KOPT-K1 (cell line): ENCODE measurements around the gene PGS1.
"Not testable (repeated sequence)": the region's sequence is repeated elsewhere in the genome, so short reads cannot be mapped to it uniquely, and the experiment has no call there.

ENCODE experiments used
- H3K27ac ChIP-seq: fragments of 200-600 bp; sonication (generic); 2 replicates; pipeline ENCODE4 v1.5.1; 2016; ENCODE audit warnings: antibody characterized with exemption, mild to moderate bottlenecking, low read depth, low read length; ENCODE audit not compliant: poor library complexity, severe bottlenecking
- H3K36me3 ChIP-seq: fragments of 200-600 bp; sonication (generic); 2 replicates; pipeline ENCODE4 v1.5.1; 2017; ENCODE audit warnings: antibody characterized with exemption, mild to moderate bottlenecking, low read length, moderate library complexity; ENCODE audit not compliant: insufficient read depth
- H3K9me3 ChIP-seq: fragments of 200-600 bp; sonication (generic); 2 replicates; pipeline ENCODE4 v1.5.1; 2017; ENCODE audit warnings: antibody characterized with exemption, low read length, mild to moderate bottlenecking; ENCODE audit not compliant: insufficient read depth, poor library complexity, severe bottlenecking

Gene PGS1

GRCh38 chr17:78466109-78466785 is 87.8 kb downstream of the PGS1 start:
- not testable (repeated sequence) for H3K36me3 ChIP-seq

GRCh38 chr17:78466786-78467715 is 88.6 kb downstream of the PGS1 start:
- Histone ChIP-seq H3K36me3 (no peaks in the 10 kb centered on the region), H3K27ac (no peak overlapping the region), H3K9me3 (no peaks in the 10 kb centered on the region)

More at GRCh38 chr17:78466109-78466785, 87.8 kb downstream of the PGS1 start:
- not testable (repeated sequence) for H3K27ac ChIP-seq, H3K9me3 ChIP-seq

GRCh38 chr17:78468366-78468765 is 89.9 kb downstream of the PGS1 start:
- Histone ChIP-seq H3K36me3 (no peaks in the 10 kb centered on the region), H3K27ac (no peak overlapping the region), H3K9me3 (no peaks in the 10 kb centered on the region)

- Histone ChIP-seq H3K9me3 (no peaks in the 10 kb centered on the region), H3K36me3 (no peaks in the 10 kb centered on the region), H3K27ac (no peak overlapping the region)
Observed at GRCh38 chr17:78469443-78469842, 91.0 kb downstream of the PGS1 start.

- H3K9me3 ChIP-seq = no peaks in the 10 kb centered on the region
- no peak overlapping the region for H3K27ac ChIP-seq
- no peaks in the 10 kb centered on the region for H3K36me3 ChIP-seq
Observed at GRCh38 chr17:78471635-78472034, 93.2 kb downstream of the PGS1 start.

GRCh38 chr17:78472035-78472905 is 93.8 kb downstream of the PGS1 start:
- no peaks in the 10 kb centered on the region for H3K9me3 ChIP-seq
- no peak overlapping the region for H3K27ac ChIP-seq
- H3K36me3 ChIP-seq = no peaks in the 10 kb centered on the region

GRCh38 chr17:78473951-78474613 is 95.6 kb downstream of the PGS1 start:
- Histone ChIP-seq H3K36me3 (no peaks in the 10 kb centered on the region), H3K27ac (no peak overlapping the region), H3K9me3 (no peaks in the 10 kb centered on the region)
